IPS DF 4.7 (cell line): ENCODE measurements around the gene FYB1.

Source experiments
- DNase-seq: peaks from one replicate; pipeline ENCODE4 v3.0.0-alpha.2; 2013; ENCODE audit warnings: low spot score; ENCODE audit errors: extremely low read depth

FYB1 gene

DNA sequence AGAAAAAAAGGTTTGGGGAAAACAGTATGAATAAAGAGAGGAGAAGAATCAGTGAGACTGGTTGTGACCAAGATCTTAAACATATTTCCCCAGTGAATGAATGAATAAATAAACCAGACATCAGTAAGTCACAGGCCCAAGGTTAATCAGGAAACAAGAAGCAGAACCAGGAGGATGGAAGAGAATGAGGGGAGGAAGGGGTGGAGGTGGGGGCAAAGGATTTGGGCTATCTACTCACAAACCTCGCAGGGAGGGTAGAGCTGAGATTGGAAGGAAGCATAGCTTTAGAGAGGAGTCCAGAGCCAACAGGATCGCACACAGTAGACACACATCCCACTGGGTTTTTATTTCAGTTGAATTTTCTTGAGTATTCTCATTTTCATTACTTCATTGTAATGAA lies 97.4 kb downstream of the FYB1 start:
- DNase-seq = no peak

DNA sequence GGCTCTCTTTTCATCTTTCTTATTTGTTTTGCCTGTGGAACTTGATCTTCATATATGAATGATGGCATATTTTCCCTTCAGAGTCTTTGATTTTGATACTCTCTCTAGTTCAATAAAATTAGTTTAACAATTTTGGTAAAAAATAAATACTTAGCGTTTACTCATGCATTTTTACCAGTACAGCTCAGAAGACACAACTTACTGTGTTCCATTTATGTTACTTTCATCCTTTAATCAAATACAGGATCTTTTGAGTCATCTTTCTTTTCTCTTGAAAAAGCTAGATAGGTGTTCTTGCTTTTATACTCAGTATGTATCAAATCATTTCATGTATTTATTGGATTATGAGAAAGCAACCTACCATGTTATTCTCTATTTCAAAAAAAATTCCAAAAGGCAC lies 98.0 kb downstream of the FYB1 start:
- no peak for DNase-seq

DNA sequence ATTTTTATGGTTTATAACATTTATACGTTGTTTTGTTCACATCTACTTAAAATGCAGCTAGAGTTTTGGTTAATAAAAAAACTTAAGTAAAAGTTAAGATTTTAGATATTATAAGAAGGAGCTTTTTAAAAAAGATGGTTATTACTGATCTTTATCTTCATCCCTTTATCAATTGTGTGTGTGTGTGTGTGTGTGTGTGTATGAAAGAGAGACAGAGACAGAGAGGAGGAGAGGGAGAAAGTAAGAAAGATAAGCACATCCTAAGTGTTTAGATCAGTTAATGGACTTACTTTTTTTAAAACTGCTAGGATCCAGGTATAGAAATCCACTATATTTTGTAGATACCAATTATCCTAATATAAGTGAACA lies 99.3 kb downstream of the FYB1 start:
- DNase-seq = no peak

DNA sequence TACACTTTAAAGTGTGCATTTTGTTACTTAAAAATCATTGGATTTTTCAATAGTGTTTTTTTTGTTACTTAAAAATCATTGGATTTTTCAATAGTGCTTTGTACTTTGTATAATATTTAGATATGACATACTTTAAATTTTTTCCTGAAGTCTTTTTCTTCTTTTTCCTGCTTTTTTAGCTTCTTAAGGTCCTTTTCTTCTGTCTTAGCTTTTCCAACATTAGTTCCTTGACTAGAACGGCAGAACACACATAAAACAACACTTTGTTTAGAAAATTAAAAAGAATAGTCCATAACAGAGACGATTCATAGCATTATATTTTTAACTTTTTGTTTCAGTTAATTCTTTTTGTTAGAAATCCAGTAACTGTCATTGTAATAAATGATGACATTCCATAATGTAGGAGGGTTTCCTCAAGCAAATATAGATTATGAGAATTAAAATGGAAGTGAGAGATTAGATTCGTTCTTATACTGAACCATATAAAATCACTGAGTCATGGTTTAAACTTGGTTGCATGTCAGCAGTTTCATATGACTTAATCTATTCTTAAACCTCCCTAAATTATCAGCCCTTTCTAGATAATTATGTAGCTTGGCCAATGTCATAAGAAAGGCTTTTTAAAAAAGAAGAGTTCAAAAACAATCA lies 99.8 kb downstream of the FYB1 start:
- DNase-seq = no peak

DNA sequence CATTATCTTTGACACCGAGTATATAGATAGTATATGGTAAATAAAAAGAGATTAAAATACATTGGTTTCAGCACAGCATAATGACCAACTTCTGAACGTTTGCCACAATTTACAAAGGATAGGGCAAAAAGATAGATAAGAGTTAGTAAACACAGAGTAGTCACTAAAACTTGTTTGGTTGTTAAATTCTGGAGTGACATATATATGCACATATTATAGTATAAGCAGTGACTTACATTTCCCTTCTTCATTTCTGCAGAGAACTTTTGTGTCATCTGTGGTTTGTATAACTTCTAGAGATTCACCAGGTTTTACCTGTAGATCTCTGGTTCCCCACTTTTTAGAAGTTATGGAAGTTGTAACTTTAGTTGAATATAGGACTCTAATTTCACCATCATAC lies 100.7 kb downstream of the FYB1 start:
- DNase-seq = no peak

DNA sequence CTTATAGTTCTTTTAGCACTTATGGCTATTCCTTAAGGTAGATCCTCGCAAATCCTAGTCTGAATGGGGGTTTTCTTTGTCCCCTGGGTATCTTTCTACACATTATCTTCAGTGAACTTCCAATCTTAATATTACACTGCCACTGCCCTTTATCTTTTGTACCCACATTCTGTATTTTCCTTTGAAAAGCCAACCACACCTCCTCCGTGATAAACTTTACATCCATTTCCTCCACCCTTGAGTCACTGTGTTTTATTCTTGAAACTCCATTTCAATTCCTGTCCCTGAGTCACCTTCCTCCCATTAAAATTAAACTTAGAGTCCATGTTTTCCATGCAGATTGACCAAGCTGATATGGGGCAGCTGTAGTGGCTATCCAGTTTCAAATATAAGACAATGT lies 102.0 kb downstream of the FYB1 start:
- DNase-seq = no peak

DNA sequence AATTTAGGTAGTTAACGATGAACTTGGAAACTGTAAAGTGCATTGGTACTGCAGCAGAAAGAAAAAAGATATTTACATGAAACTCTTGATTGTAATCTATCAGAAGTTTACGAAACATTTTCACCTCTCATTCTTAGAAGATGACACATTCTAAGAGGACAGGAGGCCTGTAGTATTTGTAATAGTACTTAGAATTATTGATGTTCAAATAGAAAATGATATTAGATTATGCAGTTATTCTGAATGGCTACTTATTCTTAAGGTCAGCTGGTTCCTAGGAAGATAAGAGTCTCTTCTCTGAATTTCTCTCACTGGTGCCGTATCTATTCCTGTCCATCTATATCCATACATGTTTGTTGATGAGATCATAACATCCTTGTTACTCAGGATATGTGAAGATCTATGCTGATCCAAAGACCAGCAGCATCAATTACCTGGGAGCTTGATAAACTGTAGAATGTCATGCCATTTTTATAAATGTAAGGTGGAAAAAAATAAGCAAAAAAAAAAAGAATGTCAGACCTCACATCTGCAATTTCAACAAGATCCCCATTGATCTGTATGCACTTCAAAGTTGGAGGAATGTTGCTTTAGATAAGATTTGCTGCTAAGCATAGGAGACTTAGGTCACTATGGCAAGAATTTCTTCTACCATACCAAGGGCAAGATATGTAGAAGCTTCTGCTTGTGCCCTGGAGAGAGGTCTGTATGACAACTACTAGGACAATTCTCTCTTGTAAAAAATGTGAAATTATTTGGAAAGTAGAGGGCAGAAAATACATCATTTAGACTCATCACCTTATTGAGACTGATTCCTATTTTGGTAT lies 102.8 kb downstream of the FYB1 start:
- no peak for DNase-seq

DNA sequence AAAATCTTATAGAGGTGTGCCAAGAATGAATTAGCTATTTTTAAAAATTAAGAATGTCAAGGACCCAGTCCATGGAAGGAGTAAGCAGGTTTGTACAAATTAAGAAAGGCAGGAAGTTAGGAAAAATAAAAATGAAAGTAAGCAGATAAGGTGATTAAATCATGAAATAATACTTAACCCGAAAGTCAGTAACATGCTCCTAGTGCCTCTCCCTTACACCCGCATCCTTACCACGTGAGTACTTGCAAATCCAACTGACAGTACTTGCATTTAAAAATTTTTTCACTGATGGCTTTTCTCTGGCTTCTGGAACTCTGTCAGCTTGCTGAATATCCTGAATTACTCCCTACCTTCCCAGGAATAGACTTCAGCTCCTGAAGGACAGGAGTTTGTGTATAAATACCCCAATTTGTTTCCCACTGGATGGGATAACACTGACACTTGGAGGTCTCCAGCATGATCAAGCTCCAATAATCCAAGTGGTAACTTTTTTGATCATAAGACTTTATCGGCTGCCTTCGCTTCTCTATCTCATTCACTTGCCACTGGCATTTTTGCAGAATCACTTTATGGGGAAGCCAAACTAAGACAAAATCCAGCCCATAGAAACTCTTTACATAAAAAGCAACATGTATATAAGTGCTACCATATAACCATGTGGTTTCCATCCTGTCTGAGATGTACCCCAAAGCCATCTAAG lies 103.6 kb downstream of the FYB1 start:
- DNase-seq = no peak

DNA sequence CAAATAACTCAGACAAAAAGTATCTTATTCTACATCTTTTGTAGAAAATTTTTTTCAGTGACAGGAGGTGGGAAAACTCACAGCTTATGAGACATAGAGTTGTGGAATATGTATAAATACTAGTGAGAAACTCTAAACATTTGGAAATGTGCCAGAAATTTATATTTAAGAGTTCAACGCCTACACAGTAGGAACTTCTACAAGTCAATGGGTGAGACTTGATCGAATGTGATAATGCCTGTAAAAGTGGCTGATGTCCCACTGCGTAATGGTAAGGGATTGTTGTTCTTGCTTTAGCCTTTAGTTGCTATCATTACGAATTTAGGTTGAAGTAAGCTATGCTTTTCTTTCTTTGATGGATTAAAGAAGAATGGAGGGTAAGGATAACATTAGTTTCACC lies 105.2 kb downstream of the FYB1 start:
- DNase-seq = no peak

DNA sequence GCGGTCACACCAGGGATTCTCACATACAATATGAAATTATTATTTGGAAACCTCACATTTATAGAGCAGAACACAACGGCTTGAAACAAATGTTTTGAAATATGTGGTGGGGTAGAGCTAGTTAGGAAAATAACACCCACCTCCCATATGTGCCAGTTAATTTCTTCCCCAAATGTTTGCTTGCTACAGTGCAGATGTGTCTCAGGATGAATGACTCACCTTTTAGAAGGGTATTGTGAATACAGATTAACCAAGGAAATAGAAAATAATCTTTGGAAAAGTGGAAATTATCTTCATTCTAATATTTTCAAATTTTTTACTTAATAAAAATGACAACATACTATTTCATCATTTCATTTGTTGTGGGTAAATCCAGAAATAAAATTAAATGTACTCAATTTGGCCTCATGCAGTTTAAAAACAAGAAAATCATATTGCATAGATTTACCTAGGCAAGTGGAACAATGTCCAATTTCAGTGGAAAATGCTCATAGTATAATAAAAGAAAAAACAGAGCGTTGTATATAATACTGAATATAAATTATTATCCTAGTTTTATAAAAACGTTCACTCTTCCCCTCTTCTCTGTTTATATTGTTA lies 105.9 kb downstream of the FYB1 start:
- no peak for DNase-seq

DNA sequence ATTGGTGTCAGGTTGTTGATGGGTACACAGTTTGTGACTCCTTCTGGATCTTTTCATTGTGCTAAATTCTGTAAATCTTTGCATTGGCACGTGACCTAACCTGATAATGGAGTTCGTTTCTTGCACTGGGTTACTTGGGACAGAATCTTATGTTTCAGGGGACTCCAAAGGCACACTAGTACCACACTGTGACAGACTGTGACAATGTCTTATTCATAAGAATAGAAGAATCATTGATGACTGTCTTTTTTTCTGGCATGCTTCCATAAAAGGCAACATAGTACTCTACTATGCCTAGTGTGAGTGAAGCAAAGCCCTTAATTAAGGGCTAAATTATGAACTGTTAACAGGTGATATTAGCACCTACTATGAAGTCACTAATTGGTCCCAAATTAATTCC lies 109.8 kb downstream of the FYB1 start:
- DNase-seq = no peak

DNA sequence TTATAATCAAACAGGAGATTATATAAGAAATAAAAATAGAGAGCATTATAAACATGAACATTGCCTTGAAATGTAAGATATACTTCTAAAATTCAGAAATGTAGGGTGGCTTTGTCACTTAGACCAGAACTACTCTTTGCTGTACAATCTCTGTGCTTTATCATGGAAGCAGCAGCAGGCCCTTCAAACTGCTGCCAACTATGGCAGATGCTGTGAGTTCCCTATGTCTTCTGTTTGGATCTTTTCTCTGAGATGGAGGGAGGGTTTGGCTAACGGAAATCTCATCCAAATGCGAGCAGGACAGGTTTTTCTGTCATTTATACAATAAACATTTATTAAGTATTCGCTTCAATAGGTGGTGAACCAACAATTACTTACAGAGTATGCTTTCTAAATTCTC lies 110.4 kb downstream of the FYB1 start:
- no peak for DNase-seq

DNA sequence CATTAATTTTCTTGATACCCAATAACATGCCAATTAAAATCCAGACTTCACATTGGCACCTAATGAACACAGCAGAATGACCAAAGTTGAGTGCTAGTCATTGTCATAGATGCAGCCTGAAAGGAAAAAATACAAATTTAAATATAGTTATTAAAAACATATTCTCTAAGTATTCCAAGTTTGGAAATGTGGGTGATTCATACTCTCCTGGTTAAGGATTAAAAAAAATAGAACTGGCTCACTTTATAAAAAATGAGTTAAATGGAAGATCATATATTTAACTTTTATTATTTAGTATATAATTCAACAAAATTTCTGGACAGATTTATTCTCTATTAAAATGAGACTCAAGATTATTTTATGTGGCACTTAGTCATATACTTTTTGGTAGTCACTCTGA lies 112.0 kb downstream of the FYB1 start:
- no peak for DNase-seq

DNA sequence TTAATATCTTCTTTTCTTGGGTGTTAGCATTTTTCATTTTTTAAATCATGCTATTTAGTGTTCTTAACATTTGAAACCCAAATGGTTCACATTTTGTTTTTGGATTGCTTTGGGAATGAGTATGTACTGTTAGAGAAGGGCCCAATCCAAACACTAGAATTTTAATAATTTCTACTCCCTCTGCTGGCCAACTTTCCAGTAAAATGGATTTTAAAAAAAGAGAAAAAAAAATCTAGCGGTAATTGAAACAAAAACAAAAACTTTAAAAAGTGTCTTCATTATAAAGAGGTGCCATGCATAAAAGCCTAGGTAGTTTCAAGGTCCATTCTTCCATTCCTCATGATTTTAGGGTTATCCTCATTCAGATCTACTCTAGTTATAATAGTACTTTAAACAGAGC lies 113.0 kb downstream of the FYB1 start:
- DNase-seq = no peak

DNA sequence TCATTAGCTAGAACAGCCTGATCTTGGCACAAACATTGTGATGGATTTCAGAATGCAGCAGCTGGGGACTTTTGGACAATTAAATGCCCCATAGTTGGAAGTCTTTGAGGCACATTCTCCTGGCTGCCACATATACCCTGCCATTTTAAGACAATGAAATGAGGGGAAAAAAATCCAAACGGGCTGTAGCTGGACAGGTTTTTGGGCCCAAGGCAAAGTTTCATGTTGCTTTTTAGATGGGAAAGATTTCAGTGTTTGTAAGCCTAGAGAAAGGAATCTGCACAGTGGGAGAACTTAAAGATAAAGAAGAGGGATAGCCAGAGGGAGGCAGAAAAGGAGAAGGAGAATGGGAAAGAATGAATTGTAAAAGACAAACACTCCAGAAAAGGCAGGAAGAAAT lies 115.1 kb downstream of the FYB1 start:
- no peak for DNase-seq

DNA sequence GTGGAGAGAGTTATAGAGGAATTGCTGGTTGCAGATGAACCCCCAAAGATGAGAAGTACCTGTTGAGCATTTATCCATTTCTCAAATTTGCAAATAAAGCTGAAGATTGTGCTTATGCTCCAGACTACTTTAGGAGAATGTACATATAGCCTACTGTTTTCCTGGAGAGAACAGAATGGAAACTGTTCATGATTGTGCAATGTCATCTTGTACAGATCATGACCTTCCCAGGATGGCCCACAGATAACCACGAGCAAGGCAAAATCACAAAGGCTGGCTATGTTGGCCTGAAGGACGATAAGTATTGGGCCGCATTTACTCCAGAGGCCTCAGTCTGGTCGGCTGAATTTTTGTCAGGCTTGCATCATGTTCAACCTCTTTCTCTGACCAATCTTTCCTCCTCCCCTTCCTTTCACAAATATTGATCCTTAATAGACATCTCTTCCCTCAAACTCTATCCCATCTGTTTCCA lies 116.6 kb downstream of the FYB1 start:
- no peak for DNase-seq

DNA sequence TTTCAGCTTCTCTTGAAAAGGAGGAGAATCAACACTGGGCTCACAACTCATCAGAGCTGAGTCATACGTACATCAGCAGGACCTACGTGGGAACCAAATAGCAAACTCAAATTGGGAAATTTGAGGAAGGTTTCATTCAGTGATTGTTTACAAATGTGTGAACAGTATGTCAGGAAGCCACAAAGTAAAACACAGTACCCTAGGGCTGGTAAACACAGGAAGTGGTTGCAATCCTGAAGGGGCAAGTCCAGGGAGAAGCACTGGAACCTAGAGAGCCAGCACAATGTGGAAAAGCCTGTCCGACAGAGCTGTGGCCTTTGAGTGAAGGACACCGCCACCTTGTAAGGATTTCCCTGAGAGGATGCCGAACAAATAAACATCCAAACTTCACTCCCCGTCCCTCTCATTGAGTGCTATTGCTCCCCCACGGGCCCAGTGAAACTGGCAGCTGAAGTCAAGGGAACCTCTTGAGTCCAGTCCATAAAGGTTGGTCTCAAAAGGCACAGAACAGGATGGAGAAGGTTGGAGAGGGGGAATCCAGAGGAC lies 118.4 kb downstream of the FYB1 start:
- no peak for DNase-seq

DNA sequence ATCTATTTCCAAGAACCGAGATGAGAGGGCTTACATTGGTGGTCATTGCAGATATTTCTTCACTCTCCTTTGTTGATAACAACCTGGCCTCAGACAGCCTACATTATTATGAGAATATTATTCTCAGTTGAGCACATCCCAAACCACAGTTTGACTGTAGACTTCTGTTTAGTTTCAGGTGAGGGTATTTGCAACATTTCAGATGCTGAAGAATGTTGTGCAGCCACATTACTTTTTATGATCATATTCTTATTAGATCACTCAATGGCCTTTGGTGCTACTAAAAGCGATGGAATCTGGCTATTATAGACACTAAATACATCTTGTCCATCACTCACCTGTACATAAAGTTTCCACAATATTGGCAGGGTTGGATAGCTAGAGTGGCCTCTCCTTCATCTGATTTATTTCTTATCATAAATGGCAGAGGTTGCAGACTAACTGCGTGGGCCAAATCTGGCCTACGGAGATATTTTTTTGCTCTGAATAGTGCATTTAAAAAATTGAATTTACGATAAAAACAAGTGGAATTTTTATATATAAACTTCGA lies 119.0 kb downstream of the FYB1 start:
- no peak for DNase-seq

DNA sequence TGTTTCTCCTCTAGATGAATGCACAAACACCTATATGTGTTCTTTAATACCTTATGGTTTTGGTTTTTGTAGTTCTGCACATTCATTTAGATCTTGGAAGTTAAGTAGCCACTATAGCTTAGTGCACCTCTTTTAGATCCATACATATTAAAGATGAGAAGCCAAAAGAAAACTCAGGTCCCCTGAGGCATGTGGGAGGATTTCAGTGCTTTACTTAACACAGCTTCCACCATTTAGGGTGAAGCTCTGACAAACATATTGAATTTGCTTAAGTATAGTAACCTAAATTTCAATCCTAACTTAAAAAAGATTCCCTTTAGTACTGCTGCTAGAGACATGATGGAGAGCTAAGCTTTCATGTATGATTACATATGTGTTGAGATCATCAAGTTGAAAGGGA lies 119.5 kb downstream of the FYB1 start:
- no peak for DNase-seq

DNA sequence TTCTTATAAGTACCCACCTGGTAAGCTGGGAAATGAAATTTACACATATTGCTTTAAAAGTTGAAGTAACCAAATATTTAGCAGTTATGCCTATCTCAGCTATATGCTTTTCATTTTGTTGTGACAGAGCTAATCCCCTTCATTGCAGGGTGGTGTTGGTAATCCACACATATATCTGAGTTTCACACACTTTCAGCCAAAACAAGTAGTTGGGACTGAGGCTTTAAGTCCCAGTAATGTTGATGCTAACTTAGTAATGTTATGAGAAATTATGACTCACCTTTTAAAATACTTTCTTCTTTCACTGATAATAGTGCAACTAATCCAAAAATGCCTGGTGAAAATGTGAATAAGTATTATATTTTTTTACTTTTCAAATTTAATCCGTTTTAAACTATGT lies 126.0 kb downstream of the FYB1 start:
- DNase-seq = no peak

DNA sequence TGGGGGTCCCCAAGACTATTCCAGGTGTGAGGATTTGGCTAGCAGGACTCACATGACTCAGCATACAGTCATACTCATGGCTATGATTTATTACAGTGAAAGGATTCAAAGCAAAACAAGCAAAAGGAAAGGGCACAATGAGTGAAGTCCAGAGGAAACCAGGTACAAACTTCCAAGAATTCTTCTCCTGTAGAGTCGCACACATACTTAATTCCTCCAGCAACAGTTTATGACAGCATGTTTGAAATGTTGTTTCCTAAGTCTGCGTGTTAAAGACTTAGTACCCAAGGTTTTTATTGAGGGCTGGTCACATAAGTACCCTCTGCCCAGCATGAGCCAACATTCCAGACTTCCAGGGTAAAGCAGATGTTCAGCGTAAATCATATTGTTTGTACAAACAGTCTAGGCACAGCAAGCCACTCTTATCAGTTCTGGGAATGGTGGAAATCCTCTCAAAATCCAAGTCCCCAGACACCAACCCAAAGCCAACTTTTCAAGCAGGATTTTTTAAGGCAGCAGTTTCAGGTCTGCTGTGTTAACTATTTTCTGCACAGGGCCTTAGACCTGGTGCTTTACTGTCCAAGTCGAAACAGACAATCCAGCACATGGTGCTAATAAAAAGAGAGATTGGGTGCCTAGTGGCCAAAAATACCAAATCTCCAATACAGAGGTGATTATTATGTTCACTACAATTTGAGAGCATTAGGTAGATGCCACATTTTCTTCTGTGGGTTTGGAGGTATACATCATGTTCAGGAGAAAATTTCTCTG lies 126.6 kb downstream of the FYB1 start:
- no peak for DNase-seq
